NCI-H187 treated with DMSO at 0.1 percent for 48 hours (cell line): ENCODE measurements around the gene ZNF385D.

ENCODE experiments used
- DNase-seq: peaks from one replicate; lab custom pipeline; 2025; lab: John Stamatoyannopoulos, UW

The ZNF385D gene

DNA sequence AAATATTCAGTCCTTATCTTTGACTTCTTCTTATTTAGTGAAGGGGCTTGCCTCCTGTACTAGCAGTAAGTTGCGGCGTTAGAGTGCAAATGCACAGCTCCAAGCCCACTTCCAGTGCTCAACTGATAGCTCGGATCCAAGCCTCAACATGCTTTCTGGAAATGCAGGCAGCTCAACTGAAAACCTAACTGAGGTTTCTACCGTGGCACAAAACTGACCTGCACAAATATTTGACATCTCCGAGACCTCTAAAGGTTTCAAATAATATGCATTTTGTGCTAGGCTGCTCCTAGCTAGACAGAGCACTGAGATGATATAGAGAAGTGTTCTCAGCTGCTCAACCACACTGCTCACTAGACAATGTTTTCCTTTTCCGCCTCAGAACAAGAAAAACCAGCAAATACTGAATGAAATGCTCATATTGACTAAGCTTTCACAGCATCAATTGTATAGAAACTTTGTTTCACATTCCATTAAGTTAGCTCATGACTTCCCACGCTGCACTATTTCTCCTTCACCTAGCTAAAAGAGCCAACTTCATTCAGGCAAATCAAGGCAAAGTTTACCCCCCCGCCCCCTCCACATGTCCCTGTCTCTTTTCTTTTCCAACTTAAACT lies 822 bp downstream of the ZNF385D start:
- DNase-seq: no peak

DNA sequence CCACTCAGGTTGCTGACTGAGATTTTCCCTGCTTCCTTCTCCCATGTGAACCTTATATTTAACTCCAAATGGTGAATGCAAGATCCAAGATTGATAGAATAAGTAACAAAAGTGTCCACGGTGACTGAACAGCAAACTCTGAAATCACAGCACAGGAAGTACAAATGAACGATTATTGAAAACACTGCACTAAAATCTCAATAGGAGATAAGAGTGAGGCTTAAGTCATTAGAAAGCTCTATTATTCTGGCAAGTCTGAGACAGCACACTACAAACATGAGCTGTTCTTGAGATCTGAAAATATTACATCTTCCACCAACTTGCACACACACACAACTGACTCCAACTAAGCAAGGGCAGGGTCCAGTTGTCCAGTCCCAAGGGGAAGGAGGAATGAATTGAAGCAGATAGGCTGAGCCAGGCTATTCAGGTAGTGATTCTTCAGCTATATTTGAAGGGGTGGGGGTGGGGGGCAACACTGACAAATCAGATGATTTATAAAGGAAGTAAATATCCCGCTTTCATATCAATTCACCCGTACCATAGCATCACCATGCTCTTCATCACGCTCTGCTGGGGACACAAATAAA lies 2.9 kb downstream of the ZNF385D start:
- no peak for DNase-seq

DNA sequence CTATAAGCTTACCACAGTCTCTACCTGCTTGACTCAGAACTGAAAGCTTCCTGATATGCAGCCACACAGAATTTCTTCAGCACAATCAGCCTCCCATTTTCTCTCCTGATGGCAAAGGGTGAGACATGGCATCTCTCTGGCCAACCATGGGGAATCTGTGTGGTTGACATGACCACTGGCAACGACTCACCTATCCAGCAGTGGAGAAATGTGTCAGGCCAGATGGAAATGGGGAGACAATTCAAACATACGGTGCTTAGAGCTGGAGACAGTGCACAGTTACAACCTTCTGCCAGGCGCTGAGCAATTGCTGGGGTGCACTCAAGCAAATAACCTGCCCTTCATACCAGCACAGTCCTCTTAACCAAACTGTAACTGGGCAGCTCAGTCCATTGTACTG lies 3.6 kb downstream of the ZNF385D start:
- DNase-seq: no peak

DNA sequence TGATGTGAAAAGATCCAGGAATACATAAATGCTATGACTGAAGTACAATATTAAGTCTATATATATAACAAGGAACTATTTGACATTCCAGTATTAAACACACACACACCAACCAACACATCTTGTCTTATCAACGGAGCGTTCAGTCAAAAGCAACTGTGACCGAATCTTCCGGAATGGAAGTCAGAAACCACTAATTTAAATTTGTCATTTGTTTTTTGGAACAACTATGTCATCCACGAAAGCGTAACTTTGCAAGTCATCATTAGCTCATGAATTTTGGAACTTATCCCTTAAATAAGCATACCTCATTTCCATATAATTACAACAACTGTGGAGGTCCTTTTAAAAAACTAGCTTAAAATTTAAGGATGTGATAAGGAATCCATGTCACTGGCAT lies 5.0 kb downstream of the ZNF385D start:
- no peak for DNase-seq

DNA sequence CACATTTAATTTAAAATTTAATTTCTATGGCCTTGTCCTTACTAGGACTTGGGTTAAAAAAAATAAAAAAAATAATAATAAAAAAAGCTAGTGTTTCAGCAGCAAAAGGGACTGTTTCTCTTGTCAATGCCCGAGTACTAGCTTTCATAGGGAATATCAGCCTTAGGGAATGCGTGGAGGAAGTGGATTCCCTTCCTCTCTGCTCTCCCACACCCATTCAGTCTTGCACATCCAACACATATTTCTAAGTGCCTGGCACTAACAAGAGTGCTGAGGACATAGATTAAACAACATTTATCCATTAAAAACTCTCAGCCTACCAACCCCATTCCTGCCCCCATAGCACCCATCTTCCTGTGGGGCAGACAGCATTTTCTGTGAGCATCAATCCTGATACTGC lies 6.2 kb downstream of the ZNF385D start:
- DNase-seq: no peak

DNA sequence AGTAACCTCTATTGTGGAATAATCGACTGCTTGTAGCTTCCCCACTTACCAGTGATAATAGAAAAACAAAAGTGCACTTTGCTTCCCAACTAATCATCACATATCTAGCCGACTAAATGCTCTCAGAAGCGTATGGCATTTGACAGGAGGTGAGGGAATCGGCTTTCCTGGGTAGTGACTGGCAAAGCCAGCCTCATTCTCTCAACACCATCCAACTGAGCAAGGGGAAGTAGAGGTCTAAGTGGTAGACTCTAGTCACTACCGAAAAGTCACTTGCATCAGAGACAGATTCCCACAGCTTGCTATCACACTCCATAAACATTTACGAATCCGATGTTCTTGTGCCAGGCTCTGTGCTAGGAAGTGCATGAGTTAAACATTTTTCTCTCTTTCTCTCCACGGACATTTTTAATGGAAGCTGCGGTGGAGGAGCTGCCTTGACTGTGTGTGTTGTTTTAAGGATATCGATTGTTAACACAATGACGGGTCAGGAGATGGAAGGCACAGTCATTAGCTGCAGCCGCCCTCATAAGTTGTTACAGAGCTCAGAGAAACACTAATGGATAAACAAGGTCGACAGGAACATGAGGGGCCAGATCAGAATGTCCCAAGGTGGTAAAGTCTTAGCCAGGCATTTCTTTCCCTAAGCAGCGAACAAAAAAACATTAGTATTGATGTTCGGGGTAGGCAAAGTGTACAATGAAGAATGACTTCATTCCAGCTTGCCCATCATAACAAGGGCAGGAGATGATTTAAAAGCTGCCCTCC lies 11.9 kb downstream of the ZNF385D start:
- DNase-seq: no peak

DNA sequence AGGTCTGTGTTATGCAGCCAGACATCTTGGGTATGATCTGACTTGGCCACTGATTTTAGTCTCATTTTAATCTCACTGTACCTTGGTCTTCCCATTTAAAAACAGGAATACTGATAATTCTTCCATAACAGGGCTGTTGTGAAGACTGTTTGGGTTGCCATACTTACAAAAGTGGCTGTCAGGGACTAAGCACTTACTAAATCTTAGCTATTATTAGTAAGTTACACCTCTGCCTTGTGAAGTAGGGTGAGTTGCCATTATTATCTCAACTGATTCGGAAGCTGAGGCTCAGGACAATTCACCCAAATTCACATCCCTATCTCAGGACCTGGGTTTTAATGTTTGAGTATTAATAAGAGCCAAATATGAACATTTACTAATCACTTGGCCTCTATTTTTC lies 12.7 kb downstream of the ZNF385D start:
- no peak for DNase-seq

DNA sequence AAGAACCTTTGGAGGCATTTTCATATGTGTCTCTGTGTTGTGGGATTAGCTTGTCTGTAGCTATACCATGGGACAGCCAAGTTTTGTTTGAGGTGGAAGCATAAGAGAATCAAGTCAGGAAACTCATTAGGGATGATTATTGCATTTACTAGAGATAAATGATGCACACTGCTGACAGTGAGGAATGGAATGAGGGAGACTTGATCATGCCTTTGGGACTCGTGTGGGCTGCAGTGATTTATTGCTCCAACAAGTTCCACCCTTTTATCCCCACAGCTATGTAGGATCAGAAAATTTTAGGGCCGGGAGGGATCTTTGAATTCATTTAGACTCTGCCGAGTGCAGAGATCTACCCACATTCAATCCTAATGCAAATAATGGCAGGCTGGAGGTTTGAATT lies 16.3 kb downstream of the ZNF385D start:
- DNase-seq: no peak

DNA sequence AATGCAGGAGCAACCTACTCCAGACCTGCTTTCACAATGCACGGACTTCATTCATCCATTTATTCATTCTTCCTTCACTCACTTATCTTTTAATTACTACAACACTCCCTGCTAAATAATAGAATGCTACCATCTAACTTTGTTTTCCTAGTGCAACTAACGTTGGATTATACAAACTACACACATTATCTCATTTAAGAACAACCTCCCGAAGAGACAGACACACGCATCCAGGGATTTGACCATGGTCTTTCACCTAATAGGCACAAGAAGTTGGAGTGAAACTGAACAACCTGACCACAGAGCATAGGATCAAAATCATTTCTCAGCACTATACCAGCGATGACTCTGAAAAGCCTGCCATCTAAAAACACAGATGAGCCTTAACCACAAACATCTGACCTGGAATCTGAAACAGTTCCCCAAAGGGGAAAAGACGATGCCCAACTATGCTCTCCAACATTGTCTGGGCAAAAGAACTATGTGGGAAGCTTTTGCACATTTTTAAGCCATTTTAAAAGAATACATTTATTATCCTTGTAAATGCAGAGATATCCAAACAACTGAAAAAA lies 21.0 kb downstream of the ZNF385D start:
- no peak for DNase-seq

DNA sequence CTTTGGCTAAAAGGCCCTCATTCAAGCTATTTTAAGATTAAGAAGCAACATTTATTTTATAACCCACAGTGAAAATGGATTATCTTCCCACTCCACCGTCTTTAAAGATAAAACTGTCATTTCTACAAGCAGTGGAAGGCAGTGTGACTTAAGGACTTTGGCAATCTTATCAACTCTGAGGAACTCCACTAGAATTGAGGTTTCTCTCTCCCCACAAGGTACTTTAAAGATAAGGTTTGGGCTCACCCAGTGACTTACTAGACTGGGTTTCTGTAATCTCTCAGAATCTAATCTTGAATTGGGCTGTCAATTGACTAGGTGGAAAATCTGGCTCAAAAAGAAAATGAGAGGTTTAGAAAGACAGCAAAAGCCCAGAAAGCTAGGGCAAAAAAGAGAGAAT lies 21.7 kb downstream of the ZNF385D start:
- DNase-seq: no peak

DNA sequence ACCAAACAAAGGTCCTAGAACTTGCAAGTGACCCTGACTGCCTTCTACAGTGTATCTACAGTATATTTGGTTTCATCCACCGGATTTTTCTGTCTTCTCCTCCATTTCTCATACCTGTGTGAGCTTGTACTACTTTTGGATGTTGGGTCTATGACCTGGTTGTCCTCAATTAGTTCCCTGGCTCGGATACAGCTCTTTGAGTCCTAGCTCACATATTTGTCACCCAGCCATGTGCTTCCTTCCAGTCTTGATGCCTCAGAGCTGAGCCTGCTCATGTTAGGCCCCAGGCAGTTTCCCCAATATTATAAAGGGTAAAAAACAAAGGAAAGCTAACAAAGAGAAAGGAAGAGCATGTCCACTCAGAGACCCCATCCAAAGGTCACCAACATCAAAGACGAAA lies 28.2 kb downstream of the ZNF385D start:
- DNase-seq: no peak

DNA sequence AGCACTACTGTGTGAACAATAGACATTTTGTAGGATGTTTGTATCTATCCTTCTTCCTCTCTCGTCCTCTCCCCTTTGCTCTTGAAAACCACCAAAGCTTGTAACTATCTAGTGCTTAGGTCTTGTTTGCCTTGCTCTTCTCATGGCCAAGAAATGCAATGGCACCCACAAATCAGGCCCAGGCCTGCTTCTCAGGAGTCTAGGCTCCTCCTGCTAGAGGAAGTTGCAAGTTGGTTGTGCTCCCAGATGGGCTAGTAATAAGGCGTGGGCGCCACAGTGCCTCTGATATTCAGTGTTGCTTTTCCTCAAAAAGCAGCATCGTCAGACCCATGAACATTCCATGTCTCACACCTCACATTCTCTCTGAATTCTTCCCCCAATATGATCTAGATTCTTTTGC lies 28.7 kb downstream of the ZNF385D start:
- DNase-seq: no peak

DNA sequence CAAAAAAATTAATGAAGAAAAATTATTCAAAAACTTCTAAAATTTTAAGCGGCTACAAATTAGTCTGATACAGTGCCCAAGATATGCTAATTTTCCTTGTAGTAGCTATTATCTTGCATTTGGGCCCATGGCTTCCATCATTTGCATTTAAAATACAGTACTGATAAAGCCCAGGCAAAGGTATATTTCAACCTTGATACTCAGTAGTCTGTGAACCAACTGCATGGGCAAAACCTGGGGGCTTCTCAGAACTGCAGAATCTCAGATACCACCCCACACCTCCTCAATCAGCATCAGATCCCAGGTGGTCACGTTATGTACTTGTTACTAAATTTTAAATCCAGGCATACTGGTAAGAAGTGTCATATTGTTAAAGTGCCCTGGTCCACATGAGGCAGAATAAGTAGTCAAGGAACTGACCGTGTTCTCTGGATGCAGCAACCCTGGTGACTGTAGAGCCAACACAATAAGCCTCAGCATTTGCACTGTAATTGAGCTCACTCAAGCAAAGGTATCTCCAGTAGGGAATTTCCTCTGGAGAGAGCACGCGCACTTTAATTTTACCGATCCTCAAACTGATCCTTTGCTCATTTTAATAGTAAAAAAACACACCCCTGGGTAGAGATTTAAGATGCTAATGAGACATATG lies 31.9 kb downstream of the ZNF385D start:
- DNase-seq: no peak

DNA sequence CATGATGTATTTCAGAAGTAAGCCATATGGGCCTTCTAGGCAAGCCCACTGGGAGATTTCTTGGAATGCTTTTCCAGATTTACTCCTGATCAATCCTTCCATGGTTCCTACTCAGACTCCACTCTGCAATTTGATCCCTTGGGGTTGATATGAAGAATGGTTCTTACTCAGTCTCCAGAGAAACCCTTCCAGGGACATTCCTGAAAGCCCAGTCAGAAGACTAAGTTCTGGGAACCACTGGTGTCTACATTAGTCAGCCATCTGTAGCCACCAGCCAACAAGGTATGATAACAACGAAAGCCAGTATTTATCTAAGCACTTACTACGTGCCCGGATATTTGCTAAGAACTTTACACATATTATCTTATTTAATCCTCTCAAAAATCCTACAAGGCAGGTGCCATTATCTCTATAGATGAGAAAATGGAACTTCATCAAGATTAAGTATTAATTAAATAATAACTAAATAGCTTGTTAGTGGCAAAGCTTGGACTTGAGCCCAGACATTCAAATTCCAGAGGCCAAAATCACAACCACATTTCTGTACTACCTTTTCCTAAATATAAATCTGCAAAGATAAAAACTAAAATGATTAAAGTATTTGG lies 32.7 kb downstream of the ZNF385D start:
- no peak for DNase-seq

DNA sequence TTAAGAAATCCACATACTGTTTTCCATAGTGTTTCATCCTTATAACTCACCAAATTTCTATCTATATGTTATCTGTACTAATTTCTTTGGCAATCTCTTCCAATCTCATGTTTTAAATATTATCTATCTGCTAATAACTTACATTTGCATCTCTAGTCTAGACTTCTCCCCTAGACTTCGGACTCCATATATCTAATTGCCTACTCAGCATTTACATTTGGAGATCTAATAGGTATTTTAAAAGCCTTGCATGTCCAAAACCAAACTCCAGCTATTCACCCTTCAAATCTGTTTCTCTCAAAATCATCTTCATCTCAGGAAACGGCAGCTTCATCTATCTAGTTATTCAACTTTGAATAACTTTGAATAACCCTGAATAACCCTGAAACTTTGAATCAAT lies 35.3 kb downstream of the ZNF385D start:
- DNase-seq: no peak

DNA sequence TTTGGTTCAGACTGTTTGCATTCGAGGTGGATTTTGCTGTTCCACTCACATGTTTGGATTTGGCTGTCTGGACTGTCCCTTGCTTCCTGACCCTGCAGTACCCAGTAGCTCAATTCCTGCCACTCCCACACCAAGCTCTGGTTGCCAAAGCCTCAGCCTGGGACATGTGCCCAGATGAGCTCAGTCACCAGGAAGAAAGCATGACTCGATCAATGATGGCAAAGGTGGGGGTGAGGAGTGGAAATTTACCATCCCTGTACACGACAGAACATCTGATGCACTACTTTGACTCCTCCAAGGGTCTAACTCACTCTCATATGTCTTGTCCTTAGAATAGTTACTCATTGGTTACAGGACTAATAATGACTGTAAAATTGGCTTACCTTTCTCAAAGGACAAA lies 45.2 kb downstream of the ZNF385D start:
- no peak for DNase-seq

DNA sequence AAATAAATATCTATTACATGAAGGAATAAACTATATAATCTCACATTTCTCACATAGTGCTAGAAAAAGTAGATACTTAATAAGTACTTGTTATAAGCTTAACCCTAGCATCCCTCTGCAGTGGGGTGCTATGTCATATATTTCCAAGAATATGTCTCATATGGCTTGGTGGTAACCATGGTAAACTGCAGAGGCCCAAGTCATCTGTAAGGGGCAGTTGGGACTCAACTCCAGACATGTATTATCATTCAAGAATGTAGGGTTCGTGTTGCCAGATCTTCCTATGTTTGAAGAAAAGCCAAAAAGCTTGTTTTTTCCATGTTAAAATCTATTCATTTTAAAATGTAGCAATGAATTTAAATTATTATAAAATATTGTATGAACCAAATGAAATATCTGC lies 46.2 kb downstream of the ZNF385D start:
- DNase-seq: no peak

DNA sequence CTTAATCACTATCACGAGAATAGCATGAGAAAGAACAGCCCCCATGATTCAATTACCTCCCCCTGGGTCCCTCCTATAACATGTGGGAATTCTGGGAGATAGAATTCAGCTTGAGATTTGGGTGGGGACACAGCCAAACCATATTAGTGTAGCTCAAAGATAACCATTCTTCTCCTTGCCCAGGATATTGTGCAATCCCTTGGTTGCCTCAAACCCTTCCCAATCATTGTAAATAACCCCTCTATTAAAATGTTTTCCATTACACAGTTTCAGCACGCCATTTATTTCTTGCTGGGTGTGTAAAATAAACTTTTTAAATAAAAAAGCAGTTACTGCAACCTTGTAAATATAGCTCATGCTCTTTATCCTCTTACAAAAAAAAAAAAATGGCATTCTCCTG lies 47.7 kb downstream of the ZNF385D start:
- DNase-seq: no peak

DNA sequence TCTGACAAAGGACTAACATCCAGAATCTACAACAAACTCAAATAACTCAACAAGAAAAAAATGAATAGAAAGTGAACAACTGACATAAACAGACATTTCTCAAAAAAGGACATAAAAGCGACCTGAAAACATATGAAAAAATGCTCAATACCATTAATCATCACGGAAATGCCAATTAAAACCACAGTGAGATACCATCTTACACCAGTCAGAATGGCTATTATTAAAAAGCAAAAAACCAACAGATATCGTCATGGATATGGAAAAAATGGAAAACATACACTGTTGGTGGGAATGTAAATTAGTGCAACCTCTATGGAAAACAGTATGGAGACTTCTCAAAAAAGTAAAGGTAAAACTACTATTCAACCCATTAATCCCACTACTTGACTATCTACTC lies 53.3 kb downstream of the ZNF385D start:
- DNase-seq: no peak

DNA sequence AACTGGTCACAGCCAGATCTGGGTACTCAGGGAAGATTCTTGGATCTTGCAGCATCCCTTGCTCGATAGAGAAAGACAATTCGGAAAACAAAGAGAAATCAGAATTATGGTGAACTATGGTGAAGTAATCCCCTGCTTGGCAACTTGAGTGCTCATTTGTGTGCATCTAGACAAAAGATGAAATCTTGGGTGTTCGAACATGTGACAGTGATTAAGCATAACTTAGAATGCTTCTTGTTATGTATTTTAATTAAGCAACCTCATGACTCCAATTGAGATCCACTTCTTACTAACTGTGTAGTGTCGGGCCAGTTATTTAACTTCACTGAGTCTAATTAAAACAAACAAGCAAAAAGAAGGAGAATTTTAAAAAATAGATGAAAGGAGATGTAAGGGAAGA lies 56.5 kb downstream of the ZNF385D start:
- DNase-seq: no peak

DNA sequence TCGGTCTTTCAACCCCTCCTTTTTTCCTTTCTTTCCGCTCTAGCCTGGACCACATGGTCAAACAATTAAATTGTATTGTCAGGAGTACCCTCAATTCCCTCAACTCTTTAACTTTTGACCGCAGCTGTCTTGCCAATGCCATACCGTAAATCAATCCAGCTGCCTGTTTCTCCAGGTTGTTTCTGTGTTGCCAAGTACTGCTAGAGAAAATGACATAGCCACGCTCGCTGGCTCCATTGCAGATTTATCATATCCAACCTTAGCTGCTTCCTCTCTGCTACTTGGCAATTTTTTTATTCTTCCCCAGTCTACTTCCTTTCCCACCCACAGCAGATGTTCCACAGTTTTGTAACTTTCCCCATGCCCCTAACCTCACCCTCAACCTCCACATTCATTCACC lies 60.0 kb downstream of the ZNF385D start:
- no peak for DNase-seq

DNA sequence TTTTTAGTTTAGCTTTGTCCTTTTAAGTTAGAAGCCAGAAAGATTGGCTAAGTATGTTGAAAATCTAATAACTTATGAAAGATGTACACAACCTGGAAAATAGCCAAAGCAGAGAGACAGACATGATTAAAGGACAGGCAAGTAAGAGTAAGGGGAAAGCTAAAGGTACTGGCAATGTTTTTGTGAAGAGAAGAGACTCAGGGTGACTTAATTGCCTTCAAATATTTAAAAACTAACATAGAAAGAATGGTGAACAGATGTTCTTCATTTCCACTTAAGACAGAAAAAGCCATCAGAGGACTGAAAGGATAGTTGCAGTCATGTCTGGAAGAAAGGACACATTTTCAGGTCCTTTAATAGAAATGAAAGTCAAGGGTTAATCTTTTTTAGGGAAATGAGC lies 68.8 kb downstream of the ZNF385D start:
- no peak for DNase-seq
